Upper lobe of left lung (tissue), 4 donors: ENCODE results near the gene PSMB4.

ENCODE experiments used
- POLR2A ChIP-seq, 4 donors: fragments of 450-650 bp; IDR thresholded peaks; one replicate each; pipeline ENCODE4 v1.5.1; 2016 to 2017; ENCODE audit warnings: antibody characterized with exemption in 4 of 4, mild to moderate bottlenecking in 2 of 4
- TF ChIP-seq, protein P1 (sequence below), 6 experiments: fragments of 450-650 bp in 4 of 6; fragments of 200-600 bp in 2 of 6; sonication (generic) in 2 of 6; IDR thresholded peaks; one replicate each; pipeline ENCODE4 v1.5.1; 2016 to 2019; ENCODE audit warnings: antibody characterized with exemption in 6 of 6

DNA sequence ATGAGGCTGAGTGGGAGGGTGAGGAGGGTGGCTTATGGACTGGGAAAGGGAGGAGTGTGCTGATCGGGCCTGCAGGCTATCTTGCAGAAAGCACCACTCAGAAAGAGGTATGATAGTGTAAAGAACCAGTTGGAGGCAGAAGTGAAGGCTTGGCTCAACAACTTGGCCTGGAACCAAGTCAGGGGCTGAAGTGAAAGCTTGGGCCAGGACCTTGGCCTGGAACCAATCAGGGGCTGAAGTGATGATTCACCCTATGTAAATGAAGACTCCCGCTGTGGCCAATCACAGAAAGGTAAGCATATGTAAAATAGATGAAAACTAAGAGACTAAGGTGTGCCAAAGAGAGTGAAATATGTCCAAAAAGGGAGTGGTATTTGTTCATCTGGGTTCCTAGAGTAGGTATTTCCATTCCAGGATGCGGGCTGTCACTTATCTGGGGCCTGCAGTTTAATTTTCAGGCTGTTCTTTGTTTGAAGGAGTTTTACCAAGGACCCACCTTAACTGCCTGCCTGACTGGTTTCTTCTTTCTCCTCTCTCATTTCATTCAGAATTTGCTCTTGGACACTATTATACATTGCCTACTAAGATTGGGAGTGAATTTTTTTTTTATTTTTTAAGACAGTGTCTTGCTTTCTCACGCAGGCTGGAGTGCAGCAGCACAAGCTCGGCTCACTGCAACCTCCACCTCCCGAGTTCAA lies 47.2 kb upstream of the PSMB4 start:
- TF ChIP-seq, protein P1, sequence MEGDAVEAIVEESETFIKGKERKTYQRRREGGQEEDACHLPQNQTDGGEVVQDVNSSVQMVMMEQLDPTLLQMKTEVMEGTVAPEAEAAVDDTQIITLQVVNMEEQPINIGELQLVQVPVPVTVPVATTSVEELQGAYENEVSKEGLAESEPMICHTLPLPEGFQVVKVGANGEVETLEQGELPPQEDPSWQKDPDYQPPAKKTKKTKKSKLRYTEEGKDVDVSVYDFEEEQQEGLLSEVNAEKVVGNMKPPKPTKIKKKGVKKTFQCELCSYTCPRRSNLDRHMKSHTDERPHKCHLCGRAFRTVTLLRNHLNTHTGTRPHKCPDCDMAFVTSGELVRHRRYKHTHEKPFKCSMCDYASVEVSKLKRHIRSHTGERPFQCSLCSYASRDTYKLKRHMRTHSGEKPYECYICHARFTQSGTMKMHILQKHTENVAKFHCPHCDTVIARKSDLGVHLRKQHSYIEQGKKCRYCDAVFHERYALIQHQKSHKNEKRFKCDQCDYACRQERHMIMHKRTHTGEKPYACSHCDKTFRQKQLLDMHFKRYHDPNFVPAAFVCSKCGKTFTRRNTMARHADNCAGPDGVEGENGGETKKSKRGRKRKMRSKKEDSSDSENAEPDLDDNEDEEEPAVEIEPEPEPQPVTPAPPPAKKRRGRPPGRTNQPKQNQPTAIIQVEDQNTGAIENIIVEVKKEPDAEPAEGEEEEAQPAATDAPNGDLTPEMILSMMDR (IDR thresholded peaks at IDR 0.05) = no peak
- TF ChIP-seq POLR2A (IDR thresholded peaks at IDR 0.05) = no peak
